Left lung (tissue), 10 donors: Measurements from ENCODE around the gene PYGM. TPM values are rescaled to one million over a fixed set of nuclear protein-coding genes. Genes with fewer than 3 reads are reported as not detected.

ENCODE experiments used
- ATAC-seq: fragments of 200-7000 bp; cut with Tn5 transposase; one replicate; pipeline ENCODE4 v1.9.1; 2020; ENCODE audit warnings: moderate library complexity
- DNase-seq, 4 donors: peaks; one replicate each; pipeline ENCODE4 v3.0.0-alpha.2; 2013 to 2020
- H3K27ac ChIP-seq, 2 donors: fragments of 200-600 bp; sonication (generic) in 1 of 2; one replicate each; pipeline versions ENCODE4 v1.5.0 to v1.8.0; 2020 to 2021
- H3K27me3 ChIP-seq, 2 donors: fragments of 200-600 bp; sonication (generic) in 1 of 2; one replicate each; pipeline versions ENCODE4 v1.5.0 to v1.8.0; 2020 to 2021
- H3K36me3 ChIP-seq, 2 donors: fragments of 200-600 bp; sonication (generic) in 1 of 2; one replicate each; pipeline versions ENCODE4 v1.5.0 to v1.8.0; 2020 to 2021
- H3K4me1 ChIP-seq, 2 donors: fragments of 200-600 bp; one replicate each; pipeline ENCODE4 v1.8.0; 2021
- H3K4me3 ChIP-seq, 2 donors: fragments of 200-600 bp; sonication (generic) in 1 of 2; one replicate each; pipeline versions ENCODE4 v1.5.0 to v1.8.0; 2020 to 2021; ENCODE audit warnings: mild to moderate bottlenecking in 1 of 2
- H3K9me3 ChIP-seq, 2 donors: fragments of 200-600 bp; sonication (generic) in 1 of 2; one replicate each; pipeline versions ENCODE4 v1.5.0 to v1.8.0; 2020 to 2021
- intact Hi-C, 2 donors: fragments of 100-400 bp; cut with DNase I; formaldehyde crosslinking; loops; one replicate each; pipeline versions ENCODE4 v1.11.2 to v1.14.2; 2022
- polyA plus RNA-seq, 6 donors: library from polyadenylated mRNA; unstranded; fragments of 120-200 nt; gene quantifications; one replicate each; pipeline ENCODE4 v1.2.1, GENCODE V29; 2013; ENCODE audit not compliant: insufficient read length in 6 of 6
- total RNA-seq, 2 donors: library from RNA; stranded (reverse); fragmentation: NEBNext Ultra II Directional; extraction: Animal tissue kit (Norgen Biotek cat#: 25700); gene quantifications; one replicate each; pipeline ENCODE4 v1.2.1, GENCODE V29; 2021
- TF ChIP-seq, protein P1 (sequence below), 2 donors: fragments of 200-600 bp; sonication (generic) in 1 of 2; IDR thresholded peaks; one replicate each; pipeline versions ENCODE4 v1.5.0 to v1.8.0; 2021; ENCODE audit warnings: antibody characterized with exemption in 2 of 2
- donor health status: DM: no; HTN: yes; CAD: no.
- donor health status: DM: no; HTN: no; CAD: no.

The PYGM gene
- total and polyA plus RNA-seq, 8 donors: 1.3 to 4.4 (median 3.5) TPM

DNA sequence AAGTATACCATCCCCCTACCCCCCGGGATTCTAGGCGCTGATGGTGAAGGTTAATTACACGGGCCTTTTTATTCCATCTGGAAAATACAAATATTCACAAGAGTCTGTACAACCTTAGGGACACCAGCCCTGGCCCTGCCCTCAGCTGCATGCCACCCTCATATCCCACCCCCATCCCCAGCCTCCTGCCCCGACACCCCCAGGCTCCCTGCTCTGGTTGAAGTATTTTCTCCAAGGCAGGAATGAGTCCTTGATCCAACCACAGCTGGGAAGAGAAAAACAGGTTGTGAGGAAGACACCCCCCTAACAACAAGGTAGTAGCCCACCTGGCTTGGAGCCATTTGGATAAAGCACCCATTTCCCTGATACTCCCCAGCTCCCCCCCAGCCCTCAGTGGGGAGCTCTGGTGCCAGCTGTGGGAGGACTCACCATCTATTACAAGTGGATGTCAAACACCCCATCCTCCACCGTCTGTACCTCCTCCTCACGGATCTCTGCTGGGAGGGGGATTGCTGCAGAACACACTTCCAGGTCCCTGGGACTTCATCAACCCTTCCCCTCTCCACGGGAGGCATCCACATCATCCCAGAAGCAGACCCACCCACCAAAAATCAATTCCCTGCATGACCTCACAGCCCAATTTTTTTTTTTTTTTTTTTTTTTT, 32.8 kb downstream of the PYGM start:
- H3K27ac ChIP-seq: no peak overlapping the region
- no peak for ATAC-seq

DNA sequence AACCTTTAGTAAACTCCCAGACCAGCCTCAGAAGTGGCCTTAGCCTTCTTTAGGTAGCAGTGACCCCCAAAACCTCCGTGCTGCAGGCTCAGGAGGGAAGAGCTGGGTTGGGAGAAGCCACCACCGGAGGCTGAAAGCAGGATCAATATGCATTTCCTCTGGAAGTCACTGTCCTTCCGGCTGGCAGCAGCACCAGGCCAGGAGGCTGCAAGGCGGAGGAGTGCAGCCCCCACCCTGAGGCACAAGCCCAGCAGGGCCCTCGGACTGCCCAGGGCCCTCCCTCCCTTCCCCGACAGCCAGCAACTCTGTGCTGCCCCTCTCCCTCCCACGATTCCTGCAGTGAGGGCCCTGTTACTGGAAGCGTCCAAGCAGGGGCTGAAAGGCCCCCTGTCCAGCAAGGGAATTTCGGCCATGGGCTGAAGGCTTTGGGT, 33.5 kb downstream of the PYGM start:
- ATAC-seq (no peak), DNase-seq (no peak)
- H3K9me3 ChIP-seq: no peaks in the 10 kb centered on the region
- TF ChIP-seq, protein P1, sequence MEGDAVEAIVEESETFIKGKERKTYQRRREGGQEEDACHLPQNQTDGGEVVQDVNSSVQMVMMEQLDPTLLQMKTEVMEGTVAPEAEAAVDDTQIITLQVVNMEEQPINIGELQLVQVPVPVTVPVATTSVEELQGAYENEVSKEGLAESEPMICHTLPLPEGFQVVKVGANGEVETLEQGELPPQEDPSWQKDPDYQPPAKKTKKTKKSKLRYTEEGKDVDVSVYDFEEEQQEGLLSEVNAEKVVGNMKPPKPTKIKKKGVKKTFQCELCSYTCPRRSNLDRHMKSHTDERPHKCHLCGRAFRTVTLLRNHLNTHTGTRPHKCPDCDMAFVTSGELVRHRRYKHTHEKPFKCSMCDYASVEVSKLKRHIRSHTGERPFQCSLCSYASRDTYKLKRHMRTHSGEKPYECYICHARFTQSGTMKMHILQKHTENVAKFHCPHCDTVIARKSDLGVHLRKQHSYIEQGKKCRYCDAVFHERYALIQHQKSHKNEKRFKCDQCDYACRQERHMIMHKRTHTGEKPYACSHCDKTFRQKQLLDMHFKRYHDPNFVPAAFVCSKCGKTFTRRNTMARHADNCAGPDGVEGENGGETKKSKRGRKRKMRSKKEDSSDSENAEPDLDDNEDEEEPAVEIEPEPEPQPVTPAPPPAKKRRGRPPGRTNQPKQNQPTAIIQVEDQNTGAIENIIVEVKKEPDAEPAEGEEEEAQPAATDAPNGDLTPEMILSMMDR (IDR thresholded peaks at IDR 0.05): no peak
- H3K27ac ChIP-seq: no peak overlapping the region
- H3K4me3 ChIP-seq: no peak overlapping the region
- H3K36me3 ChIP-seq: peaks cover 0 to 32% of the 10 kb centered on the region in 2 donors
- intact Hi-C loops: no loop called here
- H3K27me3 ChIP-seq: peaks cover 4 to 25% of the 10 kb centered on the region in 2 donors
- peaks cover 0 to 8% of the 10 kb centered on the region in 2 donors for H3K4me1 ChIP-seq

More for the DNA sequence above, 32.8 kb downstream of the PYGM start:
- Histone ChIP-seq H3K9me3 (no peaks in the 10 kb centered on the region), H3K4me3 (no peak overlapping the region), H3K4me1 (peaks cover 0 to 8% of the 10 kb centered on the region in 2 donors), H3K27me3 (peaks cover under 1 to 17% of the 10 kb centered on the region in 2 donors), H3K36me3 (peaks cover 0 to 40% of the 10 kb centered on the region in 2 donors)
- TF ChIP-seq, protein P1 (IDR thresholded peaks at IDR 0.05): no peak
- no peak for DNase-seq
- intact Hi-C loops: no loop called here

DNA sequence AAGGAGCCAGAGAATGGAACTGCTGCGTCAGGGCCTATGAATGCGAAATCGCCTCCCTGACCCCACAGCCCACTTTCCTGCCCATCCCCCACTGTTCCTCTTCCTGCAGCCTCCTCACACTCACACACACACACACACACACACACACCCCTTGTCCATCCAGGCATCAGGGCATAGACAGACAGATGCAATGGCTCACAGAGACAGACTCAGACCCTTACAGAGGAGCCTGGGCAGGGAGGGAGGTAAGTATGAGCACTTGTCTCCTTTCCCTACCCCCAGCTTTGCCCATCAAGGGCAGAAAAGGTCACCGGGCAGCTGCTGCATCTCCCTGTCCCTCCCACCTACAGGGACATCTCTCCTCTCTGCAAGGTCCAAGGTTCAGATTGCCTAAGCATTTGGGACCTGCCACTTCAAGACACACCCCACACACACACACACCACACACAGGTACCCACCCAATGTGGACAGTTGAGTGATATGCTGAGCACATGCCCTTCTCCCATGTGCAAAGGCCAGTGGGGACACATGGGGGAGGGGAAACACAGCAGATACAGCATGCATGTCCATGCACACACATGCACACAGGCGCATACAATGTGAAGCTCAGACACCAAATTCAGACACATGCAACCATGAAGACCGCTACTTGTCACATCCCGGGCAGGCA, 34.8 kb downstream of the PYGM start:
- H3K4me3 ChIP-seq: no peak overlapping the region
- H3K4me1 ChIP-seq: peaks cover 0 to 8% of the 10 kb centered on the region in 2 donors
- ATAC-seq: no peak
- no peak overlapping the region for H3K27ac ChIP-seq
- peaks cover 4 to 37% of the 10 kb centered on the region in 2 donors for H3K27me3 ChIP-seq
- intact Hi-C loops: no loop called here
- DNase-seq: no peak
- TF ChIP-seq, protein P1 (IDR thresholded peaks at IDR 0.05): no peak
- no peaks in the 10 kb centered on the region for H3K9me3 ChIP-seq
- peaks cover 0 to 26% of the 10 kb centered on the region in 2 donors for H3K36me3 ChIP-seq

- TF ChIP-seq, protein P1 (IDR thresholded peaks at IDR 0.05): no peak
- H3K36me3 ChIP-seq: peaks cover 0 to 21% of the 10 kb centered on the region in 2 donors
- DNase-seq (peak in 1 of 4 donors; percentile 32), ATAC-seq (no peak)
- peaks cover 4 to 45% of the 10 kb centered on the region in 2 donors for H3K27me3 ChIP-seq
- H3K9me3 ChIP-seq: no peaks in the 10 kb centered on the region
- intact Hi-C loops: no loop called here
- peaks cover 0 to 8% of the 10 kb centered on the region in 2 donors for H3K4me1 ChIP-seq
- H3K27ac ChIP-seq: no peak overlapping the region
- H3K4me3 ChIP-seq: peak overlapping the region in 1 of 2 donors; percentile 82
Observed at GRCh38 chr11:64723907-64724862, 35.6 kb downstream of the PYGM start.
